ENCODE results near the gene ASTN2. TPM values are rescaled to one million over a fixed set of nuclear protein-coding genes. Genes with fewer than 3 reads are reported as not detected.
A peak's percentile ranks its signal among the peaks of the same experiment; 100 is the strongest.
"Not testable (repeated sequence)": the region's sequence is repeated elsewhere in the genome, so short reads cannot be mapped to it uniquely, and the experiment has no call there.

ASTN2 gene
- total RNA-seq, 1 experiment from 2014 or later: 1.8 TPM

DNA sequence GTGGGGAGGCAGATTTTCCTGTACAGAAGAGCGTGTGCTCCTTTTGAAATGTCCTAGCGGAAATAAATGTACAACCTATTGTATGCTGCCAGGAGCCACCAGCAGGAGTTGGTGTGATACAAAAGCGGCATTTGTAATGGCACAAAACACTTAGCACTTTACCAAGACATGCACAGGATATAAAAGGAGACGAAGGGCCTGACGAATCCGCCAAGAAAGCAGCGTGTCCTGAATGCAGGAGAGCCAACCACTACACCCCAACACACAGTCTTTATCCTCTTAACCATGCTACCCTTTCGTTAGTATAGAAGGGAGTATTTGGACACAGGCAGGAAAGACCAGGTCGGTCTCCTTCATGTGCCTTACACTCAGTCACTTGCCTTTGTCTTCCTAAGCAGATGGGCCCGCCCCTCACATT is 509.7 kb downstream of the ASTN2 start:
- DNase-seq (ENCODE audit: low read depth in 1 of 2, low spot score in 2 of 2): no peak
- no peak overlapping the region for H3K27ac ChIP-seq
- no peaks in the 10 kb centered on the region for H3K27me3 ChIP-seq (replicated peaks)
- H3K36me3 ChIP-seq: no peaks in the 10 kb centered on the region
- H3K4me1 ChIP-seq (replicated peaks): peaks cover 13% of the 10 kb centered on the region
- H3K4me3 ChIP-seq: no peak overlapping the region
- peaks cover 2% of the 10 kb centered on the region; the same call in 1 of the 2 replicates for H3K9me3 ChIP-seq (replicated peaks)

GRCh38 chr9:116904165-116904564 is 510.7 kb downstream of the ASTN2 start:
- no peak overlapping the region for H3K27ac ChIP-seq
- DNase-seq (ENCODE audit: low read depth in 1 of 2, low spot score in 2 of 2): no peak
- no peaks in the 10 kb centered on the region for H3K27me3 ChIP-seq (replicated peaks)
- H3K9me3 ChIP-seq (replicated peaks): peaks cover 2% of the 10 kb centered on the region; the same call in 1 of the 2 replicates
- H3K4me3 ChIP-seq: no peak overlapping the region
- peaks cover 20% of the 10 kb centered on the region for H3K4me1 ChIP-seq (replicated peaks)
- H3K36me3 ChIP-seq: no peaks in the 10 kb centered on the region

DNA sequence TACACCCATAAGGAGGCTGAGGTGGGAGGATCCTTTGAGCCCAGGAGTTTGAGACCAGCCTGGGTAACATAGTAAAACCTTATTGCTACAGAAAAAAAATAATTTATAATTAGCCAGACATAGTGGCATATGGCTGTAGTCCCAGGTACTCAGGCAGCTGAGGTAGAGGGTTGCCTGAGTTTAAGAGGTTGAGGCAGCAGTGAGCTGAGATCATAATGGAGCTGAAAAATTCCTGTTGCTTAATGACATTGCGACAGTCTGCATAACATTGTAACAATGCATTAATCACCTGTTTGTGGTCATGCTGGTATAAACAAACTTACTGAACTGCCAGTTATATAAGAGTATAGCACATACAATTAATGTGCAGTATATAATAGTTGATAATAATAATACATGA is 513.6 kb downstream of the ASTN2 start:
- Histone ChIP-seq H3K36me3 (no peaks in the 10 kb centered on the region), H3K4me1 (replicated peaks) (peaks cover 24% of the 10 kb centered on the region), H3K27ac (peak overlapping the region; percentile 78), H3K4me3 (no peak overlapping the region), H3K9me3 (replicated peaks) (peaks cover 2% of the 10 kb centered on the region; the same call in 1 of the 2 replicates), H3K27me3 (replicated peaks) (no peaks in the 10 kb centered on the region)
- peak in 1 of 2 experiments; percentile 15 for DNase-seq (ENCODE audit: low read depth in 1 of 2, low spot score in 2 of 2)

GRCh38 chr9:116900543-116900942 is 514.3 kb downstream of the ASTN2 start:
- DNase-seq (ENCODE audit: low read depth in 1 of 2, low spot score in 2 of 2): no peak
- Histone ChIP-seq H3K9me3 (replicated peaks) (peaks cover 2% of the 10 kb centered on the region; the same call in 1 of the 2 replicates), H3K27me3 (replicated peaks) (no peaks in the 10 kb centered on the region), H3K36me3 (no peaks in the 10 kb centered on the region), H3K4me1 (replicated peaks) (peaks cover 24% of the 10 kb centered on the region), H3K4me3 (no peak overlapping the region), H3K27ac (peak overlapping the region; percentile 78)

DNA sequence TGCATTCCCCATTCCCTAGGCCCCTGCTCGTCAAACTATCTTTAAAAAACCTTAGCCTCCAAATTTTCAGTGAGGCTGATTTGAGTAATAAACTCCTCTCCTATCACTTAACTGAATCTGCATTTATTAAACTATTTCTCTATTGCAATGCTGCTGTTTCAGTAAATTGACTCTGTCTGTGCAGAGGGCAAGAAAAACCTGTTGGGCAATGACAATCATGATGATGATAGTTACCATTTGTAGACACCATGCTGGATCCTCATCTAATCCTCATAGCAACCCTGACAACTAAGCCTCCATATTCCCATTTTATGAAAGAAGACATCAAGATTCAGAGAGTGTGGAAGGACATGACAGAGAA is 514.9 kb downstream of the ASTN2 start:
- DNase-seq (ENCODE audit: low read depth in 1 of 2, low spot score in 2 of 2): no peak
- Histone ChIP-seq H3K9me3 (replicated peaks) (peaks cover 2% of the 10 kb centered on the region; the same call in 1 of the 2 replicates), H3K27ac (peak overlapping the region; percentile 78), H3K27me3 (replicated peaks) (no peaks in the 10 kb centered on the region), H3K4me3 (no peak overlapping the region), H3K4me1 (replicated peaks) (peaks cover 24% of the 10 kb centered on the region), H3K36me3 (no peaks in the 10 kb centered on the region)

- Histone ChIP-seq H3K9me3 (replicated peaks) (peaks cover 2% of the 10 kb centered on the region; the same call in 1 of the 2 replicates), H3K27me3 (replicated peaks) (no peaks in the 10 kb centered on the region), H3K27ac (peak overlapping the region; percentile 88), H3K4me3 (no peak overlapping the region), H3K4me1 (replicated peaks) (peaks cover 24% of the 10 kb centered on the region), H3K36me3 (no peaks in the 10 kb centered on the region)
- peak; percentile 70 to 88 for DNase-seq (ENCODE audit: low read depth in 1 of 2, low spot score in 2 of 2)
Measured at GRCh38 chr9:116899337-116900006, 515.4 kb downstream of the ASTN2 start.

- not testable (repeated sequence) for DNase-seq (ENCODE audit: low read depth in 1 of 2, low spot score in 2 of 2); H3K36me3 ChIP-seq
Measured at GRCh38 chr9:116898131-116898530, 516.7 kb downstream of the ASTN2 start.

GRCh38 chr9:116897201-116897600 is 517.7 kb downstream of the ASTN2 start:
- Histone ChIP-seq H3K27ac (no peak overlapping the region; the same call in 1 of the 2 replicates), H3K4me3 (no peak overlapping the region), H3K36me3 (no peaks in the 10 kb centered on the region), H3K9me3 (replicated peaks) (peaks cover 2% of the 10 kb centered on the region; the same call in 1 of the 2 replicates), H3K4me1 (replicated peaks) (peaks cover 24% of the 10 kb centered on the region), H3K27me3 (replicated peaks) (no peaks in the 10 kb centered on the region)
- no peak for DNase-seq (ENCODE audit: low read depth in 1 of 2, low spot score in 2 of 2)

More at GRCh38 chr9:116898131-116898530, 516.7 kb downstream of the ASTN2 start:
- not testable (repeated sequence) for H3K9me3 ChIP-seq (replicated peaks); H3K27me3 ChIP-seq (replicated peaks); H3K27ac ChIP-seq; H3K4me3 ChIP-seq
- H3K4me1 ChIP-seq (replicated peaks): peaks cover 24% of the 10 kb centered on the region

- DNase-seq (ENCODE audit: low read depth in 1 of 2, low spot score in 2 of 2): no peak
- H3K9me3 ChIP-seq (replicated peaks): peaks cover 2% of the 10 kb centered on the region; the same call in 1 of the 2 replicates
- no peak overlapping the region for H3K4me3 ChIP-seq
- peaks cover 23% of the 10 kb centered on the region for H3K4me1 ChIP-seq (replicated peaks)
- no peaks in the 10 kb centered on the region for H3K27me3 ChIP-seq (replicated peaks)
- no peaks in the 10 kb centered on the region for H3K36me3 ChIP-seq
- no peak overlapping the region for H3K27ac ChIP-seq
Measured at GRCh38 chr9:116895961-116896360, 518.9 kb downstream of the ASTN2 start.

DNA sequence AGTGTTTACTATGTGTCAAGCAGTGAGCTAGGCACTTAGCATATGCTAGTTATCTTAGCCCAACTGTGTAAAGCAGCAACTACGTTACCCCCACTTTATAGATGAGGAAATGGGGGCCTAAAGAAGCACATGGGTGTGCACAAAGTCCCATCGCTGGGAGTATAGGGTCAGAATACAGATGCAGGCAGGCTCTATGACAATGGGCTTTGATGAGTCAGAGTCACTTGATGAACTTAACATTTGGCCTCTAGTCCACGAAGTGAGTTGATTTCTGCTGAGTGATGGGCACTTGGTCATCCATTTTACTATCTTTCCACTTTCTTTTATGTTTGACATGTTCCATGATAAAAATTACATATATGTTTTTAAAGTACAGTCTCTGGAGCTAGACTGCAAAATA is 523.4 kb downstream of the ASTN2 start:
- no peak overlapping the region for H3K27ac ChIP-seq
- H3K36me3 ChIP-seq: no peaks in the 10 kb centered on the region
- DNase-seq (ENCODE audit: low read depth in 1 of 2, low spot score in 2 of 2): no peak
- no peaks in the 10 kb centered on the region for H3K9me3 ChIP-seq (replicated peaks)
- H3K27me3 ChIP-seq (replicated peaks): no peaks in the 10 kb centered on the region
- H3K4me3 ChIP-seq: no peak overlapping the region
- peaks cover 3% of the 10 kb centered on the region; the same call in 1 of the 2 replicates for H3K4me1 ChIP-seq (replicated peaks)

DNA sequence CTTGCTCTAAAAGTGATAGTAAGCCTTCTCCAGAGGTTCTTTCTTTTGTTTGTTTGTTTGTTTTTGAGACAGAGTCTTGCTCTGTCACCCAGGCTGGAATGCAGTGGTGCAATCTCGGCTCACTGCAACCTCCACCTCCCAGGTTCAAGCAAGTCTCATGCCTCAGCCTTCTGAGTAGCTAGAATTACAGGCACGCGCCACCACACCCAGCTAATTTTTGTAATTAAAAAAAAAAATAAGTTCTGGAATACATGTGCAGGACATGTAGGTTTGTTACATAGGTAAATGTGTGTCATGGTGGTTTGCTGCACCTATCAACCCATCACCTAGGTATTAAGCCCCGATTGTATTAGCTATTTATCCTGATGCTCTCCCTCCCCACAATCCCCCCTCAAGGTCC is 526.4 kb downstream of the ASTN2 start:
- not testable (repeated sequence) for H3K27me3 ChIP-seq (replicated peaks); H3K4me3 ChIP-seq; DNase-seq (ENCODE audit: low read depth in 1 of 2, low spot score in 2 of 2); H3K9me3 ChIP-seq (replicated peaks); H3K36me3 ChIP-seq; H3K4me1 ChIP-seq (replicated peaks); H3K27ac ChIP-seq

- no peak for DNase-seq (ENCODE audit: low read depth in 1 of 2, low spot score in 2 of 2)
- no peaks in the 10 kb centered on the region for H3K36me3 ChIP-seq
- H3K27me3 ChIP-seq (replicated peaks): no peaks in the 10 kb centered on the region
- H3K9me3 ChIP-seq (replicated peaks): no peaks in the 10 kb centered on the region
- H3K27ac ChIP-seq: no peak overlapping the region
- H3K4me1 ChIP-seq (replicated peaks): peaks cover 3% of the 10 kb centered on the region; the same call in 1 of the 2 replicates
- no peak overlapping the region for H3K4me3 ChIP-seq
Measured at GRCh38 chr9:116888066-116888465, 526.8 kb downstream of the ASTN2 start.

DNA sequence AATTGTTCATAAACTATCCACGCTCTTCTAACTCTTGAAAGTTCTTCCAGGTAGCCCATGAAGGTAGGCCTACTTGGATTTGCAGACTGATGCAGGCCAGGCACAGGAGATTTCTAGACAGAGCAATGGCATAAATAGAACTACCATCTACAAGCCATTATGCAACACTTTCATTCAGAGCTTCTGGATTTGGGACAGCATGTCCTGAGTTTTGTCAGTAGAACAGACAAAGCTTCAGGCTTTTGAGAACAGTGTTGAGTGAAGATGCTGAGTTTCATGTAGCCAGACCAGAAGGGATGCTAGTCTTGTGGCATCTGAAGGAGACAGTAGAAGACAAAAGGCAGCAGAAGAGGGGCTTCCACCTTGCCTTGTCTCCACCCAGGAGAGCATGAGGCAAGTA is 531.2 kb downstream of the ASTN2 start:
- Histone ChIP-seq H3K36me3 (no peaks in the 10 kb centered on the region), H3K27me3 (replicated peaks) (no peaks in the 10 kb centered on the region), H3K9me3 (replicated peaks) (no peaks in the 10 kb centered on the region), H3K4me3 (no peak overlapping the region), H3K27ac (no peak overlapping the region), H3K4me1 (replicated peaks) (no peaks in the 10 kb centered on the region)
- no peak for DNase-seq (ENCODE audit: low read depth in 1 of 2, low spot score in 2 of 2)

- Histone ChIP-seq H3K4me3 (no peak overlapping the region), H3K9me3 (replicated peaks) (peaks cover 4% of the 10 kb centered on the region; the same call in 1 of the 2 replicates), H3K27me3 (replicated peaks) (no peaks in the 10 kb centered on the region), H3K27ac (no peak overlapping the region), H3K36me3 (no peaks in the 10 kb centered on the region), H3K4me1 (replicated peaks) (no peaks in the 10 kb centered on the region)
- no peak for DNase-seq (ENCODE audit: low read depth in 1 of 2, low spot score in 2 of 2)
Measured at GRCh38 chr9:116877072-116877471, 537.8 kb downstream of the ASTN2 start.
